ENCODE data around the gene ZNF618.

Gene ZNF618

DNA sequence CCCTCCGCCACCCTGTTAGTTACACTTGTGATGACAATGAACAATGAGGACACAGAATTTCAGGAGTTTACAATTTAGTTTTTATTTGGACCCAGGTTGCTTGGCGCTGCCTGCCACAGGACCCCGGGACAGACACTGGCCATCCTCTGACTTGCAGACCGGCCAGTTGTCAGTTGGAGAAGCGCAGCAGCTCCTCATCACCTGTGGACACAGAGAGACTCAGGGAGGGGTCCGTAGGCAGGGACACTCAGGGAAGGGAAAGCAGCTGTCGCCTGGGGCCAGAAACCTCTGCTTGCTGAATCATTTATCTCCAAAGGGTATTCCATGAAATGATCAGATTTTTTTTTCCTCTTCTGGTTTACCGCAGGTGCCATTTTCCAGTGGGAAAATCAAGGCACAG, 184.0 kb downstream of the ZNF618 start:
- no peak for DNase-seq (ENCODE audit: low spot score)

DNA sequence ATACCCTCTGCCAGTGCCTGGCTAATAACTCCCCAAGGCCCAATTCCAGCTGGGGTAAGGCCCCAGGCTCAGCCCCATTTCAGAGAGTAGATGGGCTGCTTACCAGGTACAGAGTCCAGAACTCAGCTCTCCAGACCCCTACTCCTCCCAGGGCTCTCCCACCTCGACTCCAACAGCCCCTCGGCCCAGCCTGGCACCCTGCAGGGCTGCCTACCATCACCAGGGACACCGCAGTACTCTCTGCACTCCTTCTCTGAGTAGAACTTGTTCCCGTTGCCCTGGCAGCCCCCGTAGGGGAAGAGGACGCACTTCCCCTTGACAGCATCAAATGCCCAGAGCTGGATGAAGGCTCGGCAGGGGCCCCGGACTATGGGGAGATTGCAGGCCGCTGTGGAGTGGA, 184.6 kb downstream of the ZNF618 start:
- DNase-seq (ENCODE audit: low spot score), result no peak

DNA sequence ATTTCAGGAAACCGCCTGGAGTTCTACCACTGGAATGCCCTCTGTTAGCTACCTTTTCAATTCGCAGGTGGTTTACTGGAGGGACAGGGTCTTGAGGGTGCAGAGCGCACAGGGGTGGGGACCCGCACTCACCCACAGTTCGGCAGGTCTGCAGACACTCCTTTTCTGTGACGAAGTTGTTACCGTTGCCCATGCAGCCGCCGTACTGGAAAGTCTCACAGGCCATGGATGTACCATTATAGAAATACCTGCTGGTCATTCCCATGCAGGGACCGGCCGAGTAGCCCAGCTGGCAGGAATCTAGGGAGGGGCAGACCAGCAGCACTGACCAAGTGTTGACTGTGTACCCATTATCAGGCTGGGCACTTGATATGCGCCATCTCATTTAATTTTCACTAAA, 185.2 kb downstream of the ZNF618 start:
- no peak for DNase-seq (ENCODE audit: low spot score)

GRCh38 chr9:114061830-114062474, 185.8 kb downstream of the ZNF618 start:
- no peak for DNase-seq (ENCODE audit: low spot score)

DNA sequence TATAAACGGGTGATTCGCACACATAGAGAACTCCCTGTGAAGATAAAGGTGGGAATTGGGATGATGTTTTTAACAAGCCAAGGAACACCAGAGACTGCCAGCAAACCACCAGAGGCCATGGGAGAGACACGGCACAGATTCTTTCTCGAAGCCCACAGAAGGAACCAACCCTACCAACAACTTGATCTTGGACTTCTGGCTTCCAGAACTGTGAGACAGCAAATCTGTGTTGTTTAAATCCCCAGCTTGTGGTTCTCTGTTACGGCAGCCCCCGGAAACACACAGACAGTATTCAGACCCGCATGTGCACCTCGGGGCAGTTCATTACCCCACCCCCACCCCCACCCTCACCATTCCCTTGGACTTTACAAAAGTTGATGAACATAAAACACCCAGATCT, 189.2 kb downstream of the ZNF618 start:
- DNase-seq (ENCODE audit: low spot score), result no peak

- DNase-seq (ENCODE audit: low spot score), result no peak
Measured at GRCh38 chr9:114069476-114070187, 193.5 kb downstream of the ZNF618 start.

DNA sequence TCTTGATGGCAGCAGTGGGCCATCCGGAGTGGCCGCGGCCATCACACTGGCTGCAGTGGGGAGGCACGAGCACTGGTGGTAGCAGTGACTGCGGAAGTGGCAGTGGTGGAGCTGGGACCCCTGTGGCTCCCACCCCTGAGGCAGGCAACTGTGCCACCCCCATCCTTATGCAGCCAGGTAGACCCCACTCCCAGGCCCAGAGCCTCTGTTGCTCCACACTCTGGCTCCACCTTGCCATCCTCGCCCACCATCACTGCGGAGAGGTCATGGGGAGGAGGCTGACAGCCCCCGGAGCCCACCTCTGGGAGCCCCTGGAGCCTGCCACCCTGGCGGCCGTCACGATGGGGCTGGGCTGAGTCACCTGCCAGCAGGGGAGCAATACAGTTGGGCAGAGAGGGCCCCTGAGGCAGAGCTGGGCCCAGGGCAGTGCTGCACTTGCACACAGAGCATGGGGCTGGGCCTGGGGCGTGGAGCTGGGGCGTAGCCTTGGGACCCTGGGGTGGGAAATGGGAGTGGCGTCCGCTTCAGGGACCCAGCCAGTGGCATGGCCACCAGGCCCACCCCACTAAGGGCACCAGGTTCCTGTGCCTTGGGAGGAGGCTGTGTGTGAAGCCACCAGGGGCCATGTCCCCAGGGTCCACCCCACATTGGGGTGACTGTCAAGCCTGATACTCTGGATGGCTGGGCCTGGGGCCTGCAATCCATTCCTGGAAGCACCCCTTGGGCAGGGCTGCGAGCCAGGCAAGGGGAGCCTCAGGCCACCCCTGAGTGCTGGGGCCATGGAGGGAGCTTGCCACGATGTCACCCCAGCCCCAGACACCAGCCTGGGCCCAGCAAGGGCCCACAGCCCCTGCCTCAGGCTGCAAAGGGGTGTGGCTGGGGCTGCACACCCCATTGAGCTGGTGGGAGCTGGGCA, 194.3 kb downstream of the ZNF618 start:
- DNase-seq (ENCODE audit: low spot score), result no peak

GRCh38 chr9:114071197-114071795, 195.2 kb downstream of the ZNF618 start:
- DNase-seq (ENCODE audit: low spot score), result no peak

DNA sequence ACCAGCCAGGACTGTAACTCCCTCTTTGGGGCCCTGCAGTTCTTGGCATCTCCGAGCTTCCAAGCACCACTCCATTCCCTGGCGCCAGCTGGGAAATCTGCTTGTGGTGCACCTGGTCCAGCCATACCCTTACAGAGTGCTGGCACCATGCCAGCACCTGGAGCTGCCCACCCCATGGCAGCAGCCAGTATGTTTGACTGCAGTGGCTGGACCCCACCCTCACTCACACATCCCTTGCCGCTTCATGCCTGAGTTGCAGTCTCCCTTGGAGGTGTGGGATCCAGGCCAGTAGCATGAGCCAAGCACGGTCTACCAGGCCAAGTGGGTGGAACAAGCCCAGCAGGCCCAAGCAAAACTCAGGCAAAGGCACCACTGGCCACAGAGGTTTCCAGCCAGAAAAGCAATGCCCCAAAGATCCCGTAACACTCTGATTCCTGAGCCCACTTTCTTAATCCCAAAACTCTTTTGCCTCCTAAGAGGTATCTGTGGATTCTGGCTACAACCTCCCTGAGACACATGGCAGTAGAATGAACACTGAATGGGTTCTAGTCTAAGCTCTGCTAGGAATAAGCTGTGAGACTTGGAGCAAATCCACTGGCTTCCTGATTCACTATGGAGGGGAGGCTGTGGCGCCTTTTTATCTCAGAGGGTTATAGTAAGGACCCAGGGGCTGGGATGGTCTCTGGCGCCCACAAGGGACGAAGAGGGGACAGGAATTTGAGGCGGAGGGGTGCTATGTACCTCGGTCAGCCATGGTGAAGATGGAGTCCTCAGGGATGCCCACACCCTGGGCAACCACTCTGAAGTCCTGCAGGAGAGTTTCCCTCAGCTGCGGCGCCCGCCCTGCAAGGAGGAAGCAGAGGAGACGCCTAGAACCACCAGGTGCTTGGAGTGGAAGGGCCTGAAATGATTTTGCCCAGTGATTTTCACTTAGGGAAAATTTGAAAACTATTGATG, 196.4 kb downstream of the ZNF618 start:
- DNase-seq (ENCODE audit: low spot score), result no peak

DNA sequence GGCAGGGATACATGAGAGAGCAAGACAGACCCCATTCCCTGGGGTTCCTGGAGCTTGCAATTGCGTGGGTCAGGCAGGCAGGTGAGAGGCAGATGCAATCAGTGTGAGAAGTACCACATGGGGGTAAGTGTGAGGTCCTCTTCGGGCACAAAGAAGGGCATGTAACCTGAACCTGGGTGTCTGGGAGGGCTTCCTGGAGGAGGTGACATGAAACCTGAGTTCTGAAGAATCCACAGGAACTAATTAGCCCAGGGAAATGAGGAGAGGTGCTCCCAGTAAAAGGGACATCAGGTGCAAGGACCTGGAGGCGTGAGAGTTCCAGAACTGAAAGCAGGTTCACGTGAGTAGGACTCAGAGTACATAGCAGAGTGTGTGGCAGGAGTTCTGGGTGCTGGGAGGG, 199.5 kb downstream of the ZNF618 start:
- DNase-seq (ENCODE audit: low spot score), result no peak

- DNase-seq (ENCODE audit: low spot score), result no peak
Measured at GRCh38 chr9:114076237-114077161, 200.4 kb downstream of the ZNF618 start.

GRCh38 chr9:114077162-114077837, 201.2 kb downstream of the ZNF618 start:
- no peak for DNase-seq (ENCODE audit: low spot score)

GRCh38 chr9:114078021-114078780, 202.1 kb downstream of the ZNF618 start, which contains the start of gene AMBP:
TSS of gene AMBP (minus strand) at chr9:114078300. CDS start at chr9:114078209, 91 bp downstream.
- no peak for DNase-seq (ENCODE audit: low spot score)

- no peak for DNase-seq (ENCODE audit: low spot score)
Measured at GRCh38 chr9:114078781-114079156, 202.7 kb downstream of the ZNF618 start.

GRCh38 chr9:114080195-114080772, 204.2 kb downstream of the ZNF618 start:
- DNase-seq (ENCODE audit: low spot score), result no peak

DNA sequence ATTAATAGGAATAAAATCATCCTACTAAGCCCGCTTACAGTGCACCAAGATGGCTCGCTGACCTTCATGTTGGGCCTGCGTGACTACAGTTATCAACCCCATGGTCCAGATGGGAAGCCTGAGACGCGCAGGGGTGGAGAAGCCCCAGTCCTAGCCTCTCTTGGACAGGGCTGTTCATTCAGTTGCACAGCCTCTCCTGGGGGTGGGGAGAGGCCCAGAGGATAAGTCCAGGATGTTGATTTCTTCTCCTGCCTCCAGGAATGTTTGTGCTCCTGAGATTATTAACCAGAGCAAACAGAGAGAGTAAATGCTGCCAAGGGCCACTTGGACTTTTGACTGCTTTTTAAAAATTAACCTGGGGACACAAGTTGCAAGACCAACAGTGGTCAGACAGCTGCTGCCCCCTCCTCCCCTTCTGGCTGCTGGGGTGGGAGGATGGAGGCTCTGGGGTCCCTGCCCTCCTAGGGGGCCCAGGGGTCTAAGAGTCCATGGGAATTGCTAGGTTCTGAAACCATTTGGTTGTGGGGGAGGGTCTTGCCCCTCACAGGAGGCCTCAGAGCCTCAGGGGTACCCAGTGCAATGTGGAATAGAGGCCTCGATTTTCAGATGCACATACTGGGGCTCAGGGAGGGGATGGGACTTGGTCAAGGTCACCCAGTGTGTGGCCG, 204.8 kb downstream of the ZNF618 start:
- no peak for DNase-seq (ENCODE audit: low spot score)

DNA sequence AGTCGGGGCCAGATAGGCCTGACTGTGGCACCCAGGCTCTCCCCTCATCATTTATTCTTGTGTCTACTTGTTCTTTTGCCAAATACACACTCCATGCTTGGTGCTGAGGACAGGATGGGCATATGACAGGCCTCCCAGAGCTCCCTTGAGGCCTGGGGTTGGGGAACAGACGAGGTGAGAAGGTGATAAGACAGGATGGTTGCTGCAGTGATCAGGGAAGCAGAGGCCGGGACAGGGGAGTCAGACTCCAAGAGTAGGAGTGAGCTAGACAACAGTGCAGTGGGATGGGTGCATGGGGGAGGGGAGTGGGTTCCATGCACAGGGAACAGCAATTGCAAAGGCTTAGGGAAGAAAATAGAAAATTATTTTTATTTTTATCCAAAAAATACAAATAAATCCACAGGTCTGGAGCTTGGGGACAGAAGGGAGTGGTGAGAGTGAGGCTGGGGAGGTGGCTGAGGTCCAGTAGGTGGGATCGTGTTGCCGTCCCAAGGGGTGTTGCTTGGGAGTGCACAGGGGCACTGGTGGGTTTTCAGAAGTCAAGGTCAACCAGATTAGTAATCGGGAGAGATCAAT, 205.4 kb downstream of the ZNF618 start:
- no peak for DNase-seq (ENCODE audit: low spot score)
